ENCODE measurements around the gene C17orf67. TPM values are rescaled to one million over a fixed set of nuclear protein-coding genes. Genes with fewer than 3 reads are reported as not detected.

The C17orf67 gene
- total and polyA plus RNA-seq, 2 of the 13 experiments (the other 11 are each of a cell fraction or from before 2014, with no cell fraction given): 0.41 to 0.86 TPM

- WGBS (ENCODE audit: low lambda C conversion rate): 33% methylated on average over 3 of the region's 3 CpGs
- H4K20me1 ChIP-seq (ENCODE audit: insufficient read depth, low read length): no peaks in the 10 kb centered on the region
- no peak for FAIRE-seq
- ATAC-seq: peak; percentile 87
- H3K36me3 ChIP-seq (replicated peaks in 1 of 2; ENCODE audit: control insufficient read depth in 1 of 2, insufficient read depth in 2 of 2, low read length in 2 of 2): no peaks in the 10 kb centered on the region; a peak in 2 of 5 replicates
- no peaks in the 10 kb centered on the region for H3K9me3 ChIP-seq (ENCODE audit: low read length)
- H3K79me2 ChIP-seq (ENCODE audit: insufficient read depth, low read length): no peaks in the 10 kb centered on the region
- no peaks in the 10 kb centered on the region for H3K27me3 ChIP-seq (ENCODE audit: control insufficient read depth in 1 of 2, insufficient read depth in 2 of 2, low read length in 2 of 2)
- H3K4me2 ChIP-seq (ENCODE audit: low read depth, low read length): no peak overlapping the region
- H3K27ac ChIP-seq (ENCODE audit: extremely low read length, insufficient read depth, low read length): no peak overlapping the region
- H3K4me1 ChIP-seq (ENCODE audit: insufficient read depth, low read length): peaks cover 12% of the 10 kb centered on the region
- H3K9ac ChIP-seq (ENCODE audit: insufficient read depth, low read depth, low read length): no peak overlapping the region
- DNase-seq (ENCODE audit: low spot score): no peak
- CTCF ChIA-PET (ENCODE audit: low intra/inter-chr PET ratio, low total read pairs): interaction anchor here (1.2 kb wide), 1 partner anchor 47 kb away, joined by 6 read pairs; no protein-coding TSS in a partner anchor
- H2AFZ ChIP-seq (ENCODE audit: low read length): no peak overlapping the region
- no TSS peak for BruUV-seq (replicated peaks)
- intact Hi-C loops (cut with micrococcal nuclease; ENCODE audit: unreplicated experiment) (loop anchor here (1.0 kb wide), 1 partner anchor 47 kb away; no protein-coding TSS in a partner anchor), in situ Hi-C loops (cut with HindIII; ENCODE audit: extremely low pct_ligation_motif_present, low pct_unique_long_range_greater_than_20kb) (no loop called here)
- no peak overlapping the region for H3K4me3 ChIP-seq (replicated peaks in 1 of 3; ENCODE audit: insufficient read depth in 1 of 3, low read depth in 2 of 3, low read length in 3 of 3)
- no peak for TF ChIP-seq HNF1B (CRISPR knock-in tag; IDR thresholded peaks at IDR 0.05)
- TF ChIP-seq ZFP36 (IDR thresholded peaks at IDR 0.05; ENCODE audit: borderline replicate concordance, low read depth, low read length, partially characterized antibody): no peak
- TF ChIP-seq ZNF891 (CRISPR knock-in tag; IDR thresholded peaks at IDR 0.05): no peak
- TF ChIP-seq, protein P1, sequence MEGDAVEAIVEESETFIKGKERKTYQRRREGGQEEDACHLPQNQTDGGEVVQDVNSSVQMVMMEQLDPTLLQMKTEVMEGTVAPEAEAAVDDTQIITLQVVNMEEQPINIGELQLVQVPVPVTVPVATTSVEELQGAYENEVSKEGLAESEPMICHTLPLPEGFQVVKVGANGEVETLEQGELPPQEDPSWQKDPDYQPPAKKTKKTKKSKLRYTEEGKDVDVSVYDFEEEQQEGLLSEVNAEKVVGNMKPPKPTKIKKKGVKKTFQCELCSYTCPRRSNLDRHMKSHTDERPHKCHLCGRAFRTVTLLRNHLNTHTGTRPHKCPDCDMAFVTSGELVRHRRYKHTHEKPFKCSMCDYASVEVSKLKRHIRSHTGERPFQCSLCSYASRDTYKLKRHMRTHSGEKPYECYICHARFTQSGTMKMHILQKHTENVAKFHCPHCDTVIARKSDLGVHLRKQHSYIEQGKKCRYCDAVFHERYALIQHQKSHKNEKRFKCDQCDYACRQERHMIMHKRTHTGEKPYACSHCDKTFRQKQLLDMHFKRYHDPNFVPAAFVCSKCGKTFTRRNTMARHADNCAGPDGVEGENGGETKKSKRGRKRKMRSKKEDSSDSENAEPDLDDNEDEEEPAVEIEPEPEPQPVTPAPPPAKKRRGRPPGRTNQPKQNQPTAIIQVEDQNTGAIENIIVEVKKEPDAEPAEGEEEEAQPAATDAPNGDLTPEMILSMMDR (CRISPR knock-in tag; IDR thresholded peaks at IDR 0.05): peak; percentile 59
- peak; percentile 35; the same call in 1 of the 2 replicates for TF ChIP-seq FOSL2 (CRISPR knock-in tag; IDR thresholded peaks at IDR 0.05)
- 0 out of 2 replicates have a peak, but pooled peaks have one; percentile 22 for TF ChIP-seq SALL1 (CRISPR knock-in tag; IDR thresholded peaks at IDR 0.05)
- no peak for TF ChIP-seq ZBTB42 (CRISPR knock-in tag; IDR thresholded peaks at IDR 0.05)
- TF ChIP-seq HNF4A (CRISPR knock-in tag; IDR thresholded peaks at IDR 0.05): 0 out of 2 replicates have a peak, but pooled peaks have one; percentile 25
- TF ChIP-seq ZNF790 (CRISPR knock-in tag; IDR thresholded peaks at IDR 0.05; ENCODE audit: borderline replicate concordance): no peak
- TF ChIP-seq STAG1 (CRISPR knock-in tag; IDR thresholded peaks at IDR 0.05): peak; percentile 60
- TF ChIP-seq, protein P2, sequence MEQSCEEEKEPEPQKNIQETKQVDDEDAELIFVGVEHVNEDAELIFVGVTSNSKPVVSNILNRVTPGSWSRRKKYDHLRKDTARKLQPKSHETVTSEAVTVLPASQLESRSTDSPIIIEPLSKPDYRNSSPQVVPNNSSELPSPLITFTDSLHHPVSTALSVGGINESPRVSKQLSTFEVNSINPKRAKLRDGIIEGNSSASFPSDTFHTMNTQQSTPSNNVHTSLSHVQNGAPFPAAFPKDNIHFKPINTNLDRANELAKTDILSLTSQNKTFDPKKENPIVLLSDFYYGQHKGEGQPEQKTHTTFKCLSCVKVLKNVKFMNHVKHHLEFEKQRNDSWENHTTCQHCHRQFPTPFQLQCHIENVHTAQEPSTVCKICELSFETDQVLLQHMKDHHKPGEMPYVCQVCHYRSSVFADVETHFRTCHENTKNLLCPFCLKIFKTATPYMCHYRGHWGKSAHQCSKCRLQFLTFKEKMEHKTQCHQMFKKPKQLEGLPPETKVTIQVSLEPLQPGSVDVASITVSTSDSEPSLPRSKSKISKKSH (CRISPR knock-in tag; IDR thresholded peaks at IDR 0.05; ENCODE audit: borderline replicate concordance): no peak
- POLR2A ChIA-PET: no interaction called here
These were observed 32.8 kb upstream of the C17orf67 start for GRCh38 chr17:56866496-56866895.
